GM23248 (cell line): ENCODE measurements around the gene MBP. TPM values are rescaled to one million over a fixed set of nuclear protein-coding genes. Genes with fewer than 3 reads are reported as not detected.
A peak's percentile ranks its signal among the peaks of the same experiment; 100 is the strongest.

ENCODE experiments used
- DNase-seq: peaks from one replicate; pipeline ENCODE4 v3.0.0-alpha.2; 2015
- H2AFZ ChIP-seq: fragments of 200-600 bp; sonication (generic); 2 replicates; pipeline ENCODE4 v1.6.1; 2016; ENCODE audit warnings: antibody characterized with exemption
- H3F3A ChIP-seq: fragments of 200-600 bp; sonication (generic); 2 replicates; pipeline ENCODE4 v1.6.1; 2016; ENCODE audit warnings: mild to moderate bottlenecking, antibody characterized with exemption, mixed run types; ENCODE audit not compliant: insufficient read depth
- H3K27ac ChIP-seq: fragments of 200-600 bp; sonication (generic); 2 replicates; pipeline ENCODE4 v1.5.1; 2016; ENCODE audit warnings: mild to moderate bottlenecking
- H3K27me3 ChIP-seq: fragments of 200-600 bp; sonication (generic); replicated peaks from 2 replicates; pipeline ENCODE4 v1.6.1; 2016; ENCODE audit warnings: mild to moderate bottlenecking; ENCODE audit not compliant: insufficient read depth
- H3K36me3 ChIP-seq: fragments of 200-600 bp; sonication (generic); 2 replicates; pipeline ENCODE4 v1.6.1; 2016; ENCODE audit warnings: low read depth, mild to moderate bottlenecking
- H3K4me1 ChIP-seq: fragments of 200-600 bp; sonication (generic); 2 replicates; pipeline ENCODE4 v1.6.1; 2016; ENCODE audit warnings: mild to moderate bottlenecking; ENCODE audit not compliant: insufficient read depth
- H3K4me2 ChIP-seq: fragments of 200-600 bp; sonication (generic); one replicate; pipeline ENCODE4 v1.6.1; 2016; ENCODE audit warnings: mild to moderate bottlenecking; ENCODE audit not compliant: unreplicated experiment
- H3K4me3 ChIP-seq: fragments of 200-600 bp; sonication (generic); 2 replicates; pipeline ENCODE4 v1.5.1; 2016; ENCODE audit warnings: mild to moderate bottlenecking
- H3K79me2 ChIP-seq: fragments of 200-600 bp; sonication (generic); 2 replicates; pipeline ENCODE4 v1.6.1; 2016; ENCODE audit warnings: mild to moderate bottlenecking; ENCODE audit not compliant: insufficient read depth
- H3K9ac ChIP-seq: fragments of 200-600 bp; sonication (generic); 2 replicates; pipeline ENCODE4 v1.6.1; 2016; ENCODE audit warnings: mild to moderate bottlenecking
- H3K9me2 ChIP-seq: fragments of 200-600 bp; sonication (generic); 2 replicates; pipeline ENCODE4 v1.6.1; 2016; ENCODE audit warnings: mixed run types, mild to moderate bottlenecking, moderate library complexity; ENCODE audit not compliant: insufficient read depth
- H3K9me3 ChIP-seq: fragments of 200-600 bp; sonication (generic); one replicate; pipeline ENCODE4 v1.6.1; 2017; ENCODE audit warnings: low read depth
- H4K20me1 ChIP-seq: fragments of 200-600 bp; sonication (generic); 2 replicates; pipeline ENCODE4 v1.6.0; 2016; ENCODE audit not compliant: insufficient read depth
- EZH2 ChIP-seq: fragments of 200-600 bp; sonication (generic); IDR thresholded peaks from 2 replicates; pipeline ENCODE4 v1.6.1; 2018; ENCODE audit warnings: antibody characterized with exemption, mild to moderate bottlenecking; ENCODE audit not compliant: insufficient read depth, poor library complexity, severe bottlenecking
- EZH2phosphoT487 ChIP-seq: fragments of 200-600 bp; sonication (generic); IDR thresholded peaks from 2 replicates; pipeline ENCODE4 v1.6.1; 2018; ENCODE audit warnings: antibody characterized with exemption, moderate library complexity, mild to moderate bottlenecking, low read depth; ENCODE audit not compliant: insufficient read depth
- WGBS, 2 experiments: methylation state at CpG; one replicate each; pipeline ENCODE4 v1.1.6; 2015 to 2017; ENCODE audit warnings: low lambda C conversion rate in 2 of 2, low coverage in 1 of 2; ENCODE audit errors: missing lambda C conversion rate in 2 of 2; 5-methylcytosine and 5-hydroxymethylcytosine counted together
- in situ Hi-C: fragments of 300-500 bp; cut with MboI; formaldehyde crosslinking; loops from 2 replicates; pipeline ENCODE4 v1.15.0; 2020
- polyA plus RNA-seq: library from polyadenylated mRNA; unstranded; fragments of >200 nt; fragmentation: Nextera tagmentation; extraction: Ambion mirVana; gene quantifications from 2 replicates; pipeline ENCODE4 v1.2.1, GENCODE V29; 2016
- total RNA-seq: library from RNA; depleted of rRNA; stranded (reverse); fragments of >200 nt; shearing (Covaris generic); gene quantifications from 2 replicates; pipeline ENCODE4 v1.2.3, GENCODE V29; 2014

The MBP gene
- total and polyA plus RNA-seq, 2 experiments from 2014 or later, result 2.2 to 2.9 TPM

DNA sequence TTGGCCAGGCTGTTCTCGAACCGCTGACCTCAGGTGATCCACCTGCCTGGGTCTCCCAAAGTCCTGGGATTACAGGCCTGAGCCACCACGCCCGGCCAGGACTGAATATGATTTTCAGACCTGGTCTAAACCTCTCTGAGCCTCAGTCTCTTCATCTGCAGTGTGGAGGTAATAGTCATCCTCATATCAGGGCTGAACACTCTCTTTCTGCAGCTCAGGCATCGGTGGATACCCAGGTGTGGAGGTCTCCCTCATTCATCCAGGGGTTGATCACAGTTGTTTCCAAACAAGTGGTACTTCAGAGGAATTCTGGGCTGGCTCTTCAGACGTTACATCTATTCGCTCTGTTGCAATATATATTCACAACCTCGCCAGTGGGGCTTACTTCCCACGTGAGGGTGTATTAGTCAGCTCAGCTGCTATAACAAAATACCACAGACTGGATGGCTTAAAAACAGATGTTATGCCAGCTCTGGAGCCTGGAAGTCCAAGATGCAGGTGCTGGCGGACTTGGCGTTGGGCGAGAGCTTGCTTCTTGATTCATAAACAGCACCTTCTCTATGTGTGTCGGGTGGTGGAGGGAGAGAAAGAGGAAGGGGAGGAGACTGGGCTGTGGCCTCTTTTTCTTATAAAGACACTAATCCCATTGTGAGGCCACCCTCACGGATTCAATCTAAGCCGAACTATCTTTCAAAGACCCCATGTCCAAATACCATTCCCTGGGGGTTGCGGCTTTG, 2.9 kb upstream of the MBP start:
- Histone ChIP-seq H3K9me2 (no peaks in the 10 kb centered on the region), H3K9me3 (no peaks in the 10 kb centered on the region), H3K4me3 (no peak overlapping the region), H3K9ac (no peak overlapping the region), H3K79me2 (no peaks in the 10 kb centered on the region), H3K36me3 (no peaks in the 10 kb centered on the region), H3K4me1 (no peaks in the 10 kb centered on the region), H3F3A (peaks cover 17% of the 10 kb centered on the region; the same call in 1 of the 2 replicates), H2AFZ (no peak overlapping the region), H3K4me2 (no peak overlapping the region), H3K27me3 (no peaks in the 10 kb centered on the region), H4K20me1 (no peaks in the 10 kb centered on the region), H3K27ac (no peak overlapping the region)
- TF ChIP-seq EZH2, result no peak
- no peak for TF ChIP-seq EZH2phosphoT487
- in situ Hi-C loops, result no loop called here
- WGBS, 2 experiments, result 89% methylated on average over 16 of the region's 16 CpGs
- no peak for DNase-seq

DNA sequence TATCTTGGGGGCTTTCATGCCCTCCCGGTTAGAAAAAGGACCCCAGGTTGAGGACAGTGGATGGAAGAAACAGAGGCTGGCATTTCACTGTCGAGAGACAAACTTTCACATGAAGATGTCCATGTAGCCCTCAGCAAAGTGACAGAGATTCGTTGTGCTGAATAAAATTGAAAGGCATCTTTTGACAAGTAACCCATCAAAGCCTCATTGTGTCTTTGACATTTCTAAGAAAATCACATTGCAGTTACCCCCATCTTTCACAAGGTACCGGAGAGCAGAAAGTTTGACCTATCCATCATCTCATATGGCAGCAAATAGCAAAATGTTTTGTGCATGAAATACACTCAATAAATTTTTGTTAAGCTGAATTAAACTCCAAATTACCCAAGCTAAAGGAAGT, 2.0 kb upstream of the MBP start:
- H3K27ac ChIP-seq, result no peak overlapping the region
- H3F3A ChIP-seq, result peaks cover 23% of the 10 kb centered on the region
- no peak overlapping the region for H3K4me3 ChIP-seq
- peaks cover 4% of the 10 kb centered on the region for H3K4me1 ChIP-seq
- no peaks in the 10 kb centered on the region for H4K20me1 ChIP-seq
- in situ Hi-C loops, result no loop called here
- H2AFZ ChIP-seq, result no peak overlapping the region
- no peak for TF ChIP-seq EZH2
- TF ChIP-seq EZH2phosphoT487, result no peak
- DNase-seq, result no peak
- H3K9me3 ChIP-seq, result no peaks in the 10 kb centered on the region
- H3K9ac ChIP-seq, result no peak overlapping the region
- H3K9me2 ChIP-seq, result no peaks in the 10 kb centered on the region
- H3K27me3 ChIP-seq, result no peaks in the 10 kb centered on the region
- no peak overlapping the region for H3K4me2 ChIP-seq
- H3K36me3 ChIP-seq, result no peaks in the 10 kb centered on the region
- no peaks in the 10 kb centered on the region for H3K79me2 ChIP-seq
- 69 to 83% methylated on average over 4 of the region's 4 CpGs for WGBS, 2 experiments

GRCh38 chr18:77133835-77134496, 1.4 kb upstream of the MBP start:
- H3K4me3 ChIP-seq, result no peak overlapping the region
- TF ChIP-seq EZH2phosphoT487, result no peak
- no peak for TF ChIP-seq EZH2
- no peak overlapping the region for H3K27ac ChIP-seq
- peak; percentile 16 for DNase-seq
- no peaks in the 10 kb centered on the region for H4K20me1 ChIP-seq
- peaks cover 11% of the 10 kb centered on the region for H3K4me1 ChIP-seq
- no peak overlapping the region for H3K4me2 ChIP-seq
- no peaks in the 10 kb centered on the region for H3K9me2 ChIP-seq
- H3K9me3 ChIP-seq, result no peaks in the 10 kb centered on the region
- H3K79me2 ChIP-seq, result no peaks in the 10 kb centered on the region
- no peak overlapping the region for H2AFZ ChIP-seq
- H3K9ac ChIP-seq, result no peak overlapping the region
- in situ Hi-C loops, result no loop called here
- no peaks in the 10 kb centered on the region for H3K36me3 ChIP-seq
- H3F3A ChIP-seq, result peaks cover 30% of the 10 kb centered on the region
- no peaks in the 10 kb centered on the region for H3K27me3 ChIP-seq
- 24 to 29% methylated on average over 12 of the region's 12 CpGs for WGBS, 2 experiments

- Histone ChIP-seq H3K4me3 (no peak overlapping the region), H3K9me3 (no peaks in the 10 kb centered on the region), H3K9me2 (no peaks in the 10 kb centered on the region), H3K27me3 (no peaks in the 10 kb centered on the region), H3K4me1 (peaks cover 18% of the 10 kb centered on the region), H3K9ac (no peak overlapping the region), H3K27ac (no peak overlapping the region), H3K4me2 (peak overlapping the region; percentile 67), H3F3A (peaks cover 32% of the 10 kb centered on the region), H3K79me2 (no peaks in the 10 kb centered on the region), H2AFZ (peak overlapping the region; percentile 80; the same call in 1 of the 2 replicates), H3K36me3 (no peaks in the 10 kb centered on the region), H4K20me1 (no peaks in the 10 kb centered on the region)
- DNase-seq, result no peak
- TF ChIP-seq EZH2phosphoT487 (no peak), EZH2 (no peak)
- WGBS, 2 experiments, result 50 to 57% methylated on average over 42 to 44 of the region's 44 CpGs
- in situ Hi-C loops, result no loop called here
These were observed 660 bp upstream of the MBP start for GRCh38 chr18:77133051-77133834.
